HepG2 (cell line): Measurements from ENCODE around the gene NR3C2.

Experiments
- MAZ ChIP-seq, 2 experiments: sonication (generic) in 1 of 2; formaldehyde crosslinking in 1 of 2; IDR thresholded peaks; 2 replicates each; pipeline versions ENCODE4 v1.5.0 to v1.6.1; 2012 to 2020; ENCODE audit warnings: low read depth in 2 of 2, mild to moderate bottlenecking in 2 of 2, borderline replicate concordance in 1 of 2, improper control_type of control experiment in 1 of 2, low read length in 1 of 2, missing genetic modification reagents in 1 of 2, moderate library complexity in 1 of 2
- NBN ChIP-seq: fragments of 450-650 bp; conservative IDR thresholded peaks from 2 replicates; pipeline ENCODE4 v1.6.1; 2017
- NFATC3 ChIP-seq: sonication (generic); formaldehyde crosslinking; IDR thresholded peaks from 2 replicates; pipeline ENCODE4 v1.5.1; 2020; ENCODE audit warnings: mild to moderate bottlenecking, missing genetic modification reagents
- TF ChIP-seq, protein P1 (sequence below): sonication (generic); formaldehyde crosslinking; IDR thresholded peaks from 2 replicates; pipeline ENCODE4 v1.4.0; 2020; ENCODE audit warnings: mild to moderate bottlenecking, missing genetic modification reagents, borderline replicate concordance
- TF ChIP-seq, protein P2 (sequence below), 2 experiments: sonication (generic) in 1 of 2; formaldehyde crosslinking in 1 of 2; IDR thresholded peaks; 2 replicates each; pipeline versions ENCODE4 v1.5.1 to v1.6.1; 2011 to 2020; ENCODE audit warnings: borderline replicate concordance in 1 of 2, low read depth in 1 of 2, low read length in 1 of 2, mild to moderate bottlenecking in 1 of 2, missing genetic modification reagents in 1 of 2, moderate library complexity in 1 of 2
- TF ChIP-seq, protein P3 (sequence below): sonication (generic); formaldehyde crosslinking; conservative IDR thresholded peaks from 2 replicates; pipeline ENCODE4 v1.4.0; 2020; ENCODE audit warnings: missing genetic modification reagents
- TF ChIP-seq, protein P4 (sequence below): IDR thresholded peaks from 2 replicates; pipeline ENCODE4 v1.6.1; 2016; ENCODE audit warnings: missing compliant biosample characterization, missing genetic modification reagents, borderline replicate concordance

DNA sequence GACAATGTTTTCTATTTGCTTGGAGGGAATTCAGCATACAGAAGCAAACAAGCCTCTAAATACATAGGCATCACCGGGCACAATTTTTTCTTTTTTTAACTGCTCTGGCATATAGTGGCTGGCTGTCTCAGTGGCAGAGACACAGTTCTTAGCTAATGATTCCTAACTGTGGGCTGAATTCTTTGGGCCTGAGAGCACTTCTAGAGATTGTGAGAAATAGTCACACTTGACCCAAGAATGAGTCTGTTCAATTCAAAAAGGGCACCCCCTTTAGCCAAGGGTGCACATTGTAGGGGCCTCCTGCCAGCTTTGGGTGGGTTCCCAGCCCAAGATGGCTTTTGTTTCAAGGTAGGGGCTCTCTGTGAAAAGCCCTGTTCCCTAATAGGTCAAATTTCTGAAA lies 364.6 kb downstream of the NR3C2 start:
- TF ChIP-seq MAZ (IDR thresholded peaks at IDR 0.05; ENCODE audit: borderline replicate concordance, low read depth, low read length) (no peak), MAZ (CRISPR knock-in tag; IDR thresholded peaks at IDR 0.05; ENCODE audit: low read depth) (no peak), NBN (no peak), NFATC3 (CRISPR knock-in tag) (no peak)
- TF ChIP-seq, protein P1, sequence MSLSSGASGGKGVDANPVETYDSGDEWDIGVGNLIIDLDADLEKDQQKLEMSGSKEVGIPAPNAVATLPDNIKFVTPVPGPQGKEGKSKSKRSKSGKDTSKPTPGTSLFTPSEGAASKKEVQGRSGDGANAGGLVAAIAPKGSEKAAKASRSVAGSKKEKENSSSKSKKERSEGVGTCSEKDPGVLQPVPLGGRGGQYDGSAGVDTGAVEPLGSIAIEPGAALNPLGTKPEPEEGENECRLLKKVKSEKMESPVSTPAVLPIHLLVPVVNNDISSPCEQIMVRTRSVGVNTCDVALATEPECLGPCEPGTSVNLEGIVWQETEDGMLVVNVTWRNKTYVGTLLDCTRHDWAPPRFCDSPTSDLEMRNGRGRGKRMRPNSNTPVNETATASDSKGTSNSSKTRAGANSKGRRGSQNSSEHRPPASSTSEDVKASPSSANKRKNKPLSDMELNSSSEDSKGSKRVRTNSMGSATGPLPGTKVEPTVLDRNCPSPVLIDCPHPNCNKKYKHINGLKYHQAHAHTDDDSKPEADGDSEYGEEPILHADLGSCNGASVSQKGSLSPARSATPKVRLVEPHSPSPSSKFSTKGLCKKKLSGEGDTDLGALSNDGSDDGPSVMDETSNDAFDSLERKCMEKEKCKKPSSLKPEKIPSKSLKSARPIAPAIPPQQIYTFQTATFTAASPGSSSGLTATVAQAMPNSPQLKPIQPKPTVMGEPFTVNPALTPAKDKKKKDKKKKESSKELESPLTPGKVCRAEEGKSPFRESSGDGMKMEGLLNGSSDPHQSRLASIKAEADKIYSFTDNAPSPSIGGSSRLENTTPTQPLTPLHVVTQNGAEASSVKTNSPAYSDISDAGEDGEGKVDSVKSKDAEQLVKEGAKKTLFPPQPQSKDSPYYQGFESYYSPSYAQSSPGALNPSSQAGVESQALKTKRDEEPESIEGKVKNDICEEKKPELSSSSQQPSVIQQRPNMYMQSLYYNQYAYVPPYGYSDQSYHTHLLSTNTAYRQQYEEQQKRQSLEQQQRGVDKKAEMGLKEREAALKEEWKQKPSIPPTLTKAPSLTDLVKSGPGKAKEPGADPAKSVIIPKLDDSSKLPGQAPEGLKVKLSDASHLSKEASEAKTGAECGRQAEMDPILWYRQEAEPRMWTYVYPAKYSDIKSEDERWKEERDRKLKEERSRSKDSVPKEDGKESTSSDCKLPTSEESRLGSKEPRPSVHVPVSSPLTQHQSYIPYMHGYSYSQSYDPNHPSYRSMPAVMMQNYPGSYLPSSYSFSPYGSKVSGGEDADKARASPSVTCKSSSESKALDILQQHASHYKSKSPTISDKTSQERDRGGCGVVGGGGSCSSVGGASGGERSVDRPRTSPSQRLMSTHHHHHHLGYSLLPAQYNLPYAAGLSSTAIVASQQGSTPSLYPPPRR (CRISPR knock-in tag), result no peak
- TF ChIP-seq, protein P2, sequence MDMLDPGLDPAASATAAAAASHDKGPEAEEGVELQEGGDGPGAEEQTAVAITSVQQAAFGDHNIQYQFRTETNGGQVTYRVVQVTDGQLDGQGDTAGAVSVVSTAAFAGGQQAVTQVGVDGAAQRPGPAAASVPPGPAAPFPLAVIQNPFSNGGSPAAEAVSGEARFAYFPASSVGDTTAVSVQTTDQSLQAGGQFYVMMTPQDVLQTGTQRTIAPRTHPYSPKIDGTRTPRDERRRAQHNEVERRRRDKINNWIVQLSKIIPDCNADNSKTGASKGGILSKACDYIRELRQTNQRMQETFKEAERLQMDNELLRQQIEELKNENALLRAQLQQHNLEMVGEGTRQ (IDR thresholded peaks at IDR 0.05; ENCODE audit: low read depth, low read length), result no peak
- TF ChIP-seq, protein P2 (CRISPR knock-in tag; IDR thresholded peaks at IDR 0.05; ENCODE audit: borderline replicate concordance), result no peak
- TF ChIP-seq, protein P3, sequence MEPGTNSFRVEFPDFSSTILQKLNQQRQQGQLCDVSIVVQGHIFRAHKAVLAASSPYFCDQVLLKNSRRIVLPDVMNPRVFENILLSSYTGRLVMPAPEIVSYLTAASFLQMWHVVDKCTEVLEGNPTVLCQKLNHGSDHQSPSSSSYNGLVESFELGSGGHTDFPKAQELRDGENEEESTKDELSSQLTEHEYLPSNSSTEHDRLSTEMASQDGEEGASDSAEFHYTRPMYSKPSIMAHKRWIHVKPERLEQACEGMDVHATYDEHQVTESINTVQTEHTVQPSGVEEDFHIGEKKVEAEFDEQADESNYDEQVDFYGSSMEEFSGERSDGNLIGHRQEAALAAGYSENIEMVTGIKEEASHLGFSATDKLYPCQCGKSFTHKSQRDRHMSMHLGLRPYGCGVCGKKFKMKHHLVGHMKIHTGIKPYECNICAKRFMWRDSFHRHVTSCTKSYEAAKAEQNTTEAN (CRISPR knock-in tag), result no peak
- TF ChIP-seq, protein P4, sequence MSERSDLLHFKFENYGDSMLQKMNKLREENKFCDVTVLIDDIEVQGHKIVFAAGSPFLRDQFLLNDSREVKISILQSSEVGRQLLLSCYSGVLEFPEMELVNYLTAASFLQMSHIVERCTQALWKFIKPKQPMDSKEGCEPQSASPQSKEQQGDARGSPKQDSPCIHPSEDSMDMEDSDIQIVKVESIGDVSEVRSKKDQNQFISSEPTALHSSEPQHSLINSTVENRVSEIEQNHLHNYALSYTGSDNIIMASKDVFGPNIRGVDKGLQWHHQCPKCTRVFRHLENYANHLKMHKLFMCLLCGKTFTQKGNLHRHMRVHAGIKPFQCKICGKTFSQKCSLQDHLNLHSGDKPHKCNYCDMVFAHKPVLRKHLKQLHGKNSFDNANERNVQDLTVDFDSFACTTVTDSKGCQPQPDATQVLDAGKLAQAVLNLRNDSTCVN (CRISPR knock-in tag), result no peak
